GM19438 (cell line): Measurements from ENCODE around the gene ANXA4.
"Not testable (repeated sequence)": the region's sequence is repeated elsewhere in the genome, so short reads cannot be mapped to it uniquely, and the experiment has no call there.

ENCODE experiments used
- ATAC-seq: cut with Tn5 transposase; IDR thresholded peaks from one replicate; pipeline ENCODE4 v1.9.1; 2021; ENCODE audit warnings: low read depth; ENCODE audit not compliant: unreplicated experiment

The ANXA4 gene

DNA sequence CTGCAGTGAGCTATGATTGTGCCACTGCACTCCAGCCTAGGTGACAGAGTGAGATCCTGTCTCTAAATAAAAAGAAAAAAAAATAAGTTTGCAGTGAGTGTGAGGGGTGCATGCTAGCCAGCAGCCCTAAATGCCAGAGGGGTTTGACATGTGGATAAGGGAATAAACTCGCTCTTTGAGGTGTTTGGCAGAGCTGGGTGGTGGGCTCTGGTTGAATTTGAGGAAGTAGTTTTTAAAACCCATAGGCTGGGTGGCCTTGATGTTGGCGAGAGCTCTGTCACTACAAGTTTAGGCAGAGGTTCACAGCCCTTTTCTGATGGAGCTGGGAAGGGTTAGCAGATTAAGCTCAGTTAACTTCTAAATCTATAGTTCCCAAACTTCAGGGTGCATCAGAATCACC is 3.1 kb downstream of the ANXA4 start:
- ATAC-seq: no peak

DNA sequence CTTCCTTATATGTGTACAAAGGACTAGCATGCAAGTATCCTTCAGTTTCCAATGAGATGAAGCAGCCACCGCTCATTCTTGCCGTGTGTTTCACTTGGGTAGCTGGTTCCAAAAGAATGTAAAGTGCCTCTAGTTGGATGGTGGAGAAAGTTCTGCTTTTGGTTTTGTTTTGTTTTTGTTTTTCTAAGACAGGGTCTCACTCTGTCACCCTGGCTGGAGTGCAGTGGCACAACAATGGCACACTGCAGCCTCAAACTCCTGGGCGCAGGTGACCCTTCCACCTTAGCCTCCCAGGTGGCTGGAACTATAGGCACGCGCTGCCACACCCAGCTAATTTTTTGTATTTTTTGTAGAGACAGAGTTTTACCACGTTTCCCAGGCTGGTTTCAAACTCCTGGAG is 8.3 kb downstream of the ANXA4 start:
- ATAC-seq: no peak

DNA sequence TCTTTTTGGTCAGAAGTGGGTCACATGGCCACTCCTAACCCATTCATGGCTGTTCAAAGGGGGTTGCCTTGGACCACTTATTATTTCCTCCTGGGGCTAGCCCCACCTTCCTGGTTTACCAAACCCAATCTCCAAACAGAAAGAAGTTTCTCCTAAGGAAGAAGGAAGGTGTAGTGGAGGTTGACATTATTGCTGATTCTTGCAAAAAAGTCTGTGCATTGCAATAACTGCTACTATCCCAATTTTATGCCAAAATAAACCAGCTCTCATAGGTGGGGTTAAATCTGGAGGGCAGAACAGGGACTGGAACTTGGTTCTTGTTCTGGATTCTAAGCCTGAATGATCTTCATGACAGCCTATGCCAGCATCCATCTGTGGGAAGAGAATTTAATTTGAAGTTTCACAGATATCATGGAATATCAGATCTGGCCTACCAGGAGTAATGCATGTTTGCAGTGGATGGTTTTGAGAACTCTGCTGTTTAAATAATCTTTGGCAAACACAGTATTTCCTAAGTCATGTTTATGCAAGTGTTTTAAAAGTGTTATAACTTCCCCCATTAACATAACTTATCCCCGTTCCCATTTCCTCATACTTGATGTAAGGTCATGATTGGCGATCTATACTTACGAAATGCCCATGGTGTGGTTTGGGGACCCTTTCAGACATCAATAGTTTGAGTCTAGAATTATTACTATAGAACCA is 11.9 kb downstream of the ANXA4 start:
- ATAC-seq: no peak

DNA sequence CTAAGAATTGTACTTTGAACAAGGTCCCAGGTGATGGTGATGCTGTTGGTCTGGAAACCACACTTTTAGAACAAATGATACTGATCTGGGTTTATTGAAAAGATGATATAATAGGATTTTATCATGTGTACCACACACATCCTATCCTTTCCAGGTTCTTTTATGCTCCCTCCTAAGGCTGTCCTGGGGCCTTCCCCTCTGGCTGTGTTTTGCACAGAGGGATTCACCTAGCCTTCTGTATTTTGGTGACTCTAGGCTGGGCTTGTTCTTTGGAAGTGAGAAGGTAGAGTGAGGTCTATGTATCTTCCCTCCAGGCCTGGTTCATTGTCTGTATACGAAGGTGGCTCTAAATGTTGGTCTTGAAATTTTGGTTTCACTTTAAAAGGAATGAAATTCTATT is 12.7 kb downstream of the ANXA4 start:
- no peak for ATAC-seq

DNA sequence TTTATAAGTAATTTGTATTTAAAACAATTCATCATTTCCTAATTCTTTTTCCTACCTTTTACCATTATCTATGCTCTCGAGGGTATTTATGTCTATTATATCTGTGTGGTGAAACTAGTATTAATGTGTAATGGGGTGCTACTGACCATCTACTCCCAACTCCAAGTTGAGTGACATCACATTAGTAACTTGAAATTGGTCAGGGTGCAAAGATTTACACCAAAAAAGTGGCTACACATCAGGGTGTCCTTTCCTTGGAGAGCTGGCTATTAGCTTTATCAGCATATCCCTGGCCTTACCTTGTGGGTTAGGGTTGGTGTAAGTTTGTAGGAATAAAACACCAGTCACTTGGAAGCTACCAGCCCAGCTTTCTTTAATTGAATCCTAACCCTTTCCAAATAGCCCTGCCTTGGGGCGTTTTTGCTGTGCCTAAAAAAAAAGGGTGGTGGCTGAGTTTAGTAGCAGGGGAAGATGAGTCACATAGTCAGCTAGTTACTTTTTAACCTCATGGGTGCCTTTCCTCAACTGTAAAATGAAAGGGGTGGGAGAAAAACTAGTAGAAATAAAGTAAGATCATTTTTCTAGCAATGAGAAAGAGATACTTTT is 14.0 kb downstream of the ANXA4 start:
- ATAC-seq: no peak

DNA sequence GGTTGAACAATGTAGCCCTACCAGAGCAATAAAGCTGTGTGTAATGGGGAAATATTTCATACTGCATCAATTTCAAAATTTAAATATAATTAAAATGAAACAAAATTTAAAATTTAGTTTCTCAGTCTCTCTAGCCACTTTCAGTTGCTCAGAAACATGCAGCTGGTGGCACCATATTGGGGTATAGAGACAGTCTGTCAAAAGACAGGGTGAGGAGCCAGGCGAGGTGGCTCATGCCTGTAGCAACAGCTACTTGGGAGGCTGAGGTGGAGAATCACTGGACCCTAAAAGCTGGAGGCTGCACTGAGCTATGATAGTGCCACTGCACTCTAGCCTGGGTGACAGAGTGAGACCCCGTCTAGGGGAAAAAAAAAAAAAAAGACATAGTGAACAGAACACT is 20.1 kb downstream of the ANXA4 start:
- no peak for ATAC-seq

DNA sequence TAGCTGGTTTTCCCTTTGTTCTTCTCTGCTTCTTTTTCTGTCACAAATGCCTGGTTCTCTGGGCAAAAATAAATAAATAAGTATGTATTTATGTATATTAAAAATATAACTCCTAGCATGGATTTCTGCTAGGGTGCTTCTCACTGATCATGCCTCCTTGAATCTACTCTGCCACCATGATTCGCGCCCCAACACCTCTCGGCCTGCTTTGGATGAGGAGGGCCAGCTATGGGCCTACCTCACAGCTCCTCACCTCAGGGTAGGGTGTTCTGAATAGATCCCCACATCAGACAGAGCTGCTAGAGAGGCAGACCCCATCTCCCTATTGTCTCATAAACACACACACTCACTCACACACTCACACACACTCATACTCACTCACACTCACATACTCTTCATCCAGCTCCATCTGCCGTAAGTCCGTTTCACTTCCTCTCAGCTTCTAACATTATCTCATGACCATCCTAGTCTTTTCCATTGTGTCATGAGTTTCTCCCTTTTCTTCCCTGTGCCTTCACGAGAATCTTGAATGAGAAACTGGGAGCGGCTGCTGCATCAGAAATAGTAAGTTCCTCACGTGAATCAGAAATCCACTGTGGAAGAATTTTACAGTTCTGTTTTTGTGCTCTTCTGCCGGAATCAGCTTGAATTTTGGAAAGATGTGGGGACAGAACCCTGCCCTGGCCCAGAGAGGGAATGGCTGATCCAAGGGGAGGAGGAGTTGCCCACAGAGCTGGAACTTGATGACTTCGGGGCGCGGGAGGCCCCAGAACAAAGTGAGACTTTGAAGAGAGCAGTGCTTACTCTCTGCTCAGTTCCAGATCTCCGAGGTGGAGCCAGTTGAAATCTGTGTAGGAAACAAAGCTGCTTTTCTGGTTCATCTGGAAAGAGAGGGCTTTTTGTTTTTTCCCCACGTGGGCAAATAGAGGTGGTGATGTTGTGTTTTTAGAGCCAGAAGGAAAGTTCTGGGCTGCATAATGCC is 20.9 kb downstream of the ANXA4 start:
- no peak for ATAC-seq

DNA sequence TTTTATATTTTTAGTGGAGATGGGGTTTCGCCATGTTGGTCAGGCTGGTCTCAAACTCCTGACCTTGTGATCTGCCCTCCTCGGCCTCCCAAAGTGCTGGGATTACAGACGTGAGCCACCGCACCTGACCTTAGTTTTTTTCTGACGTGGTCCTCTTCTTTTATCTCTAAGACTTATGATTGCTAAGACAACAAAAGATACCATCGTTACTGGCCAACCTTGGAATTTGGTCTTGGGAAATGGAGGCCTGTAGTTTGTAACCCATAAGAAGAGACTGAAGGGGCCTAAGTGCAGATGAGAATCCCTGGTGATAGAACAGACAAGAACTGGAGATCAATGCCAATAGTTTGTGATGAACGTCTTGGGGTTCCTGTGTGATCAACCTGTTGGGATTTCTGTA is 21.9 kb downstream of the ANXA4 start:
- not testable (repeated sequence) for ATAC-seq

DNA sequence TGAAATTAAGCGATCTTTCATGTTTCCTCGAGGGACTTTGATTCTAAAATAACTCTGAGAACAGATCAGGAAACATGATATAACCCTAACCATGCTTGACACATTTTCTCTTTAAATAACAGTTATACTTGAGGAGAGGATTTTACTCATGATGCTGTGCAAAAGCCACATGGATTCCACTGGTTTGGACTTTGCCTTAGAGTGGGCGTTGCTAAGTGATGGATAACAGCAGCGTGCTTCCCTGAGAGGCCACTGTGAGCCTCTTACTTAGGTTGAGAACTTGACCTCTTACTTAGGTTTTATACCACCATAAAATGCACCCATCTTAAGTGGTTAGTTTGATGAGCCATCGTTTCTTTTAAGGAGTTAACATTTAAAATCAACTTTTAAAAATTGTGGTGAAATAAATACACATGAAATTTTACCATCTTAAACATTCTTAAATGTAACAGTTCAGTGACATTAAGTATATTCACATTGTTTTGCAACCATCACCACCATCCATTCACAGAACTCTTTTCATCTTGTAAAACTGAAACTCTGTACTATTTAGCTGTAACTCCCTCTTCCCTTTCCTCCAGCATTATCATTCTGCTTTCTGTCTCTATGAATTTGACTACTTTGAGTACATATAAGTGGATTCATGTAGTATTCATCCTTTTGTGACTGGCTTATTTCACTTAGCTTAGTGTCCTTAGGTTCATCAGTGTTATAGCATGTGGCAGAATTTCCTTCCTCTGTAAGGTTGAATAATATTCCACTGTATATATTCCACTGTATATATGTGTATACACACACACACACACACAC is 22.6 kb downstream of the ANXA4 start:
- ATAC-seq: no peak

DNA sequence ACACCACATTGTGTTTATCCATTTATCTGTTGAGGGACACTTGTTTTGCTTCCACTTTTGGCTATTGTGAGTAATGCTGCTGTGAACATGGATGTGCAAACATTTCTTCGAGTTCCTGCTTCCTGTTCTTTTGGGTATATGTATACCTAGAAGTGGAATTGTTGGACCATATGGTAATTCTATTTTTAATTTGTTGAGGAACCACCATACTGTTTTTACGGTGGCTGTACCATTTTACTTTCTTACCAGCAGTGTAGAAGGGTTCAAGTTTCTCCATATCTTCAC is 23.1 kb downstream of the ANXA4 start:
- ATAC-seq: no peak

DNA sequence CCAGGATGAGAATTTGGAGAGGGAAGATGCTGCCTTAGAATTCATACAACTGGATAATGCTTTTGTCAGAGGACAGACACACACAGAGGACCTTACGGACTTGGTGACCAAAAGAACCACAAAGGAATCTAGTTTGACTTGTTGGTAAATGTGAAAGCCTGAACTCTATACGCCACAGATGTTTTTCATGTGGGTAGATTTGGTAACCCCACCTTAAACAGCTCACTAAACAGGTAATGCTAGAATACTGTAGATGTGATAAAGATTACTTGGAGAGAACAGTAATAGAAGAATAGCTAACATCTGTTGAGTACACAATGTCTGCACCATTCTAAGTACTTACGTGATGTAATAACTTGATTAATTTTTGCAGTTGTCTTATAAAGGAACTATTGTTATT is 24.1 kb downstream of the ANXA4 start:
- ATAC-seq: no peak

DNA sequence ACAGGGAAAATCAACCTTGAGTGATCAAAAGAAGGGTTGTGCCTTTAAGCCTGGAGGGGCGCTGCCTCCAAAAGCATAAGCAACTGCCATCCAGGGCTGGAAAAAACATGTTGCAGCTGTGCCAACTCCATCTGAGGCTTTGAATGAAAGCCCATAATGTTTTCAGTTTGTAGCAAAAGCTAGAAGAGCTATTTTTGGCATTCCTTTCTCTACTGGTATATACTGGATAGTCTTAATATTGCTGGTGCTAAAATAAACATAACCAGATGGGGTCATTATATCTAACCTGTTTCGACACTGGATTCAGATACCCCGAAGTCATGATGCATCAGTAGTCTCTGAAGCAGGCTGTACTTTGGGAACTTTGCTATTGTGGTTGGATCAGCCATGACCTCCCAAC is 25.1 kb downstream of the ANXA4 start:
- no peak for ATAC-seq

DNA sequence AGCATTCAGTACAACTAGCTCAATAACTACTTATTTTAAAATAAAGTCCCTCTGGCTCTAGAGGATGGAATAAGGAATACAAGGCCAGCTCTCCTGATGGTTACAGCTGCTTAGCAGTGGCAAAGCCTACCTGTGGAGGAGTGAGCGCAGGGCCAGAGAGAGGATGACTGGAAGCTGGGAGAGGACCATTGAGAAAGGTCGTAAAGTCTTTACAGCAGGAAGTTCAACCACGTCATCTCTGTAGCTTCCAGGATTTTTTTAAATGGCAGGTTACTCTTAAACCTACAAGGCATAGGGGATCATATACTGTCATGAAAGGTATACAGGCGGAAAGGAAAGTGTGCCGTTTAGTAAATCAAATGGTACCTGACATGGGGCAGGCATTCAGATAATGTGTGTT is 26.3 kb downstream of the ANXA4 start:
- no peak for ATAC-seq

DNA sequence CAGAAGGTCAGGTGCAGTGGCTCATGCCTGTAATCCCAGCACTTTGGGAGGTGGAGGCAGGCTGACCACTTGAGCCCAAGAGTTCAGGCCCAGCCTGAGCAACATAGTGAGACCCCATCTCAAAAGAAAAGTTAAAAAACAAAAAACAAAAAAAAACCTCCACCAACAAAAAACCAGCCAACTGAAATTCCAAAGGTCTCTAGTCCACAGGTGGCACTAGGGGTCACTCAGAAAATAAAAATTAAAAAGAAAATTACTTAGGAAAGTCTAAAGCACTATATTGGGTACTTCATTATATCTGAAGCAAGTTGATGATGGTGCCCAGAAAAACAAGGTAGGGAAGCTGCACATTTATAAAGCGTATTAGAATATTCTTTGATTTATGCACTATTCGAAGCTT is 26.9 kb downstream of the ANXA4 start:
- ATAC-seq: no peak

DNA sequence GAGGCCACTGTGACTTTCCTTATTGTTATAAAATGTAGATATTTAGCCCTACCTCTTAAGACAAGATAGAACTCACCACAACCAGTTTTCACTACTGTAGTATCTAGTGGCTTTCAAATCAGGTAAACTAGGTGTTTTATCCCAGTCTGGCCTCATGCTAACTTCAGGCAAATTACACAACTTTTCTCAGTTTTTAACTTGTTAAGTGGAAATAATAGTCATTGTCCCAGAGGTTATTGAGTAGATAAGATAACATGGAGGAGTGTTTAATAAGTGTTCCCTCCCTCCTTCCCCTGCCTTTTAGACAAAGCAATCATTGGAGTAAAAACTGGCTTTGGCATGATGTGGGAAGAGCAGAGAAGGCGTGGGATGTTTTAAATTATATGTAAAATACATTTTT is 27.3 kb downstream of the ANXA4 start:
- no peak for ATAC-seq

DNA sequence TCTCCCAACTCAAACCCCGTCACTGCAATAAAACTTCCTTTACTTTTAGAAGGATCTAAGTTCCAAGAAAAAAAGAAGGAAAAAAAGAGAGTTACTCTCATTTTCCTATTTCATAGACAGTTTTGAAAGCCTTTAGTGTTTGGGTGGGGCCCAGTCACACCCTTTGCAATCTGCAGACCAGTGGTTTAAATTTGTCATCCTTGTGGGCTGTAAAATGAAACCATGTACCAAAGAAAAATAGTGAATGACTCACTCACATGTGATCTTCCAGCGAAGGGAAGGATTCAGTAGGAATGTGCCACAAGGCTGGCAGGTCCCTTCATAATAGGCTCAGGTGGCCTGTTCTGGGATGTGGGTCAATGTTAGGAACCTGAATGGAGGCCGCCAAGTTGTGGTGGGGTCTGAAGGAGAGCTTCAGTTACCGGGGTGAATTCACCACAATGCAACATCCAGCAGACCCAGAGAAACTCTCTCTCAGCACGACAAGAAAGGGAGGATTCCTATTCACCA is 28.3 kb downstream of the ANXA4 start:
- ATAC-seq: no peak

DNA sequence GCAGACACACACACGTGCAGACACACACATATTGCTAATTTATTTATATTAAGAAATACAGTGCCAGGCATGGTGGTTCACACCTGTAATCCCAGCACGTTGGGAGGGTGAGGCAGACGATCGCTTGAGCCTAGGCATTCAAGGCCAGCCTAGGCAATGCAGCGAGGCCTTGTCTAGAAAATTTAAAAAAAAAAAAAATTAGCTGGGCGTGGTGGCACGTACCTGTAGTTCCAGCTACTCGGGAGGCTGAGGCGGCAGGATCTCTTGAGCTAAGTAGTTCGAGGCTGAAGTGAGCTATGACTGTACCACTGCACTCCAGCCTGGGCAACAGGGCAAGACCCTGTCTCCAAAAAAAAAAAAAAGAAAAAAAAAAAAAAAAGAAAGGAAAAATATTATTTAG is 28.8 kb downstream of the ANXA4 start:
- no peak for ATAC-seq

DNA sequence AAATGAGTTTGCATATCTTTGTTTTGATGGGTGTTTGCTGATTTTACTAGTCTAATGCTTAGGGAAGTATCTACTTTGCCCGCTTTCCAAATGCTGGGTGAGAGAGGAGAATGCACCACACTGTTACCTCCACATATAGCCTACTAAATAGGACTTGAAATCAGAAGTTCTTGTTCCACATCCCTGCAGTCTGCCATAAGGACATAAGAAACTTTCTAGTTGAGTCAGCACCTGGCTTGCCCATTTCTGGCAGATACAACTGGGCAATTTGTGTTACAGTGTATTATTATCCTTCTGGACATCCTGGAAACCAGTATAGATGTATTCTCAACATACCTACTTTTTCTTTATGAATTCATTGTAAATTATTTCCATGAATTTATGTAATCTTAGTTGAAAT is 29.5 kb downstream of the ANXA4 start:
- ATAC-seq: no peak

DNA sequence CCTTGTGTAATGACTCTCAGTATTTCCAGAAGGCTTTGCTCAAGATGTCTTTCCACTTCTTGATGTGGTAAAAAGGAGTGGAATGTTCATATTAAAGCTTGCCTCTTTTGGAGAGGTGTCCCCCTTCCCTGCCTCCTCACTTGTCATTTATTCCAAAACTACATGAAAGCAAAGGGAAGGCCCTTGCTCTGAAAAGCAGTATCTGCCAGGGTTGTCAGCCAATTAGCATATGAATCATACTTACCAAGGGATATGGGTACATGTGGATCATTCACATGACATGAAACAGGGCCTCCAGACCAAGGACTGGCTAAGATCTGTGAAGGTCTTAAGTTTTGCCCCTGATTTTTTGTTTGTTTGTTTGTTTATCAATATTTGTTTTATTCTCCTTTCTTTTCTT is 31.3 kb downstream of the ANXA4 start:
- ATAC-seq: no peak

DNA sequence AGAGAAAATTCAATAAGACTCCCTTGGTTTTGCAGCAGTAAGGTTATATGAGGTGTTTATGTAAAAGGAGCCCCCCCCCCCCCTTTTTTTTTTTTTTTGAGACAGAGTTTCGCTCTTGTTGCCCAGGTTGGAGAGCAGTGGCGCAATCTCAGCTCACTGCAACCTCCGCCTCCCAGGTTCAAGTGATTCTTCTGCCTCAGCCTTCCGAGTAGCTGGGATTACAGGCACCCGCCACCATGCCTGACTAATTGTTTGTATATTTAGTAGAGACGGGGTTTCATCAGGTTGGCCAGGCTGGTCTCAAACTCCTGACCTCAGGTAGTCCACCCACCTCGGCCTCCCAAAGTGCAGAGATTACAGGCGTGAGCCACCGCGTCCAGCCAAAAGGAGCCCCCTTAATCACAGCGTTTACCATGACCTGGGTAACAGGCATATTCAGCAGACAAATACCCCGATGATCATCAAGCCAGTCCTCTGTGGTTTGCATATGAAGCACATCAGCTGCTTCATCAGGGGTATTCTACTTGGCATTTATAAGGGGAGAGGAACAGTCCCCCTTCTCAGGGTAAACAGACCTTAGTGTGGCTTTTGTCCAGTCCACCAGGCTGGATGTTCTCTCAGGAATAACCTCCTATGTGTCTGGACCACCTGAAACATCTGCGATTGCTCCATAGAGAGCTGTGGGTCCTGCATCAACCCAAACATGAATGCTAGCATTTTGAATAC is 32.5 kb downstream of the ANXA4 start:
- ATAC-seq: not testable (repeated sequence)
